Kidney capillary endothelial cell (primary cell): Measurements from ENCODE around the gene SURF2.
A peak's percentile ranks its signal among the peaks of the same experiment; 100 is the strongest.

ENCODE experiments used
- DNase-seq: peaks from one replicate; pipeline ENCODE4 v3.0.0-alpha.2; 2018; ENCODE audit warnings: low spot score

The SURF2 gene

GRCh38 chr9:133335924-133336811, 20.2 kb upstream of the SURF2 start, which contains the start of gene SURF6:
SURF6 (minus strand) TSS chr9:133336188; CDS start chr9:133336132, 56 bp downstream.
- peak; percentile 80 for DNase-seq

- no peak for DNase-seq
These were observed 16.7 kb upstream of the SURF2 start for GRCh38 chr9:133339641-133340040.

- no peak for DNase-seq
These were observed 16.1 kb upstream of the SURF2 start for GRCh38 chr9:133340256-133340655.

- DNase-seq, result no peak
These were observed 15.4 kb upstream of the SURF2 start for GRCh38 chr9:133340916-133341315.

GRCh38 chr9:133341369-133342068, 14.8 kb upstream of the SURF2 start:
- no peak for DNase-seq

- no peak for DNase-seq
These were observed 14.3 kb upstream of the SURF2 start for GRCh38 chr9:133342069-133342406.

GRCh38 chr9:133342570-133342969, 13.8 kb upstream of the SURF2 start:
- no peak for DNase-seq

- no peak for DNase-seq
These were observed 12.3 kb upstream of the SURF2 start for GRCh38 chr9:133344071-133344470.

GRCh38 chr9:133344979-133345378, 11.4 kb upstream of the SURF2 start:
- DNase-seq, result no peak

GRCh38 chr9:133345596-133345995, 10.8 kb upstream of the SURF2 start:
- no peak for DNase-seq

- DNase-seq, result no peak
These were observed 10.1 kb upstream of the SURF2 start for GRCh38 chr9:133346021-133346785.

GRCh38 chr9:133347515-133347984, 8.8 kb upstream of the SURF2 start:
- no peak for DNase-seq

- peak; percentile 88 for DNase-seq
These were observed 8.2 kb upstream of the SURF2 start, which contains the start of the genes MED22 and RPL7A for GRCh38 chr9:133347985-133348717. MED22 (minus strand) TSS chr9:133348131; CDS start chr9:133346662, 1,469 bp downstream. RPL7A (plus strand) TSS chr9:133348218; CDS start chr9:133348244, 26 bp downstream.

- DNase-seq, result no peak
These were observed 7.4 kb upstream of the SURF2 start for GRCh38 chr9:133348718-133349573.

- DNase-seq, result no peak
These were observed 6.3 kb upstream of the SURF2 start for GRCh38 chr9:133349965-133350616.

- no peak for DNase-seq
These were observed 4.8 kb upstream of the SURF2 start for GRCh38 chr9:133351526-133351907.

- peak; percentile 63 for DNase-seq
These were observed 4.3 kb upstream of the SURF2 start for GRCh38 chr9:133351908-133352634.

- DNase-seq, result no peak
These were observed 3.6 kb upstream of the SURF2 start for GRCh38 chr9:133352635-133353340.

- no peak for DNase-seq
These were observed 2.8 kb upstream of the SURF2 start for GRCh38 chr9:133353548-133353947.
